Loucy (cell line): ENCODE results near the gene FEM1A.
"Not testable (repeated sequence)": the region's sequence is repeated elsewhere in the genome, so short reads cannot be mapped to it uniquely, and the experiment has no call there.

ENCODE experiments used
- H2AFZ ChIP-seq: fragments of 200-600 bp; sonication (generic); 2 replicates; pipeline ENCODE4 v1.6.0; 2016; ENCODE audit warnings: antibody characterized with exemption, mild to moderate bottlenecking, low read length, moderate library complexity
- H3F3A ChIP-seq: fragments of 200-600 bp; 2 replicates; pipeline ENCODE4 v1.6.0; 2016; ENCODE audit warnings: antibody characterized with exemption, low read depth, mild to moderate bottlenecking
- H3K27me3 ChIP-seq: fragments of 200-600 bp; sonication (generic); 2 replicates; pipeline ENCODE4 v1.6.1; 2014; ENCODE audit warnings: low read length, mild to moderate bottlenecking; ENCODE audit not compliant: insufficient read depth, poor library complexity, severe bottlenecking
- H3K36me3 ChIP-seq: fragments of 200-600 bp; sonication (generic); 2 replicates; pipeline ENCODE4 v1.6.1; 2016; ENCODE audit warnings: low read length; ENCODE audit not compliant: insufficient read depth
- H3K4me1 ChIP-seq: fragments of 200-600 bp; sonication (generic); 2 replicates; pipeline ENCODE4 v1.5.1; 2014; ENCODE audit warnings: low read length, mild to moderate bottlenecking; ENCODE audit not compliant: insufficient read depth, poor library complexity, severe bottlenecking
- H3K4me2 ChIP-seq: fragments of 200-600 bp; sonication (generic); 2 replicates; pipeline ENCODE4 v1.6.0; 2014; ENCODE audit warnings: antibody characterized with exemption, low read length, low read depth, mild to moderate bottlenecking; ENCODE audit not compliant: poor library complexity, severe bottlenecking
- H3K4me3 ChIP-seq: fragments of 200-600 bp; sonication (generic); 2 replicates; pipeline ENCODE4 v1.5.1; 2014; ENCODE audit warnings: low read length, mild to moderate bottlenecking, mixed read lengths; ENCODE audit not compliant: poor library complexity, severe bottlenecking
- H3K79me2 ChIP-seq: fragments of 200-600 bp; sonication (generic); 2 replicates; pipeline ENCODE4 v1.6.1; 2014; ENCODE audit warnings: low read length; ENCODE audit not compliant: insufficient read depth
- H3K9ac ChIP-seq: fragments of 200-600 bp; sonication (generic); 2 replicates; pipeline ENCODE4 v1.6.0; 2014; ENCODE audit warnings: mild to moderate bottlenecking, low read depth, low read length, moderate library complexity; ENCODE audit not compliant: poor library complexity, severe bottlenecking
- H3K9me2 ChIP-seq: fragments of 200-600 bp; sonication (generic); replicated peaks from 2 replicates; pipeline ENCODE4 v1.6.1; 2016; ENCODE audit warnings: low read depth, low read length, mixed read lengths
- H3K9me3 ChIP-seq: fragments of 200-600 bp; sonication (generic); 2 replicates; pipeline ENCODE4 v1.6.1; 2014; ENCODE audit warnings: mild to moderate bottlenecking, antibody characterized with exemption, low read length, low read depth; ENCODE audit not compliant: insufficient read depth
- H4K20me1 ChIP-seq: fragments of 200-600 bp; sonication (generic); 2 replicates; pipeline ENCODE4 v1.6.0; 2014; ENCODE audit warnings: antibody characterized with exemption, low read length, mild to moderate bottlenecking; ENCODE audit not compliant: insufficient read depth, poor library complexity, severe bottlenecking
- EZH2phosphoT487 ChIP-seq: fragments of 200-600 bp; IDR thresholded peaks from 2 replicates; pipeline ENCODE4 v1.6.1; 2018; ENCODE audit warnings: antibody characterized with exemption, mild to moderate bottlenecking, moderate library complexity, borderline replicate concordance
- TF ChIP-seq, protein P1 (sequence below): fragments of 200-600 bp; sonication (generic); conservative IDR thresholded peaks from 2 replicates; pipeline ENCODE4 v1.5.1; 2014; ENCODE audit warnings: mild to moderate bottlenecking, antibody characterized with exemption, low read length

The FEM1A gene

DNA sequence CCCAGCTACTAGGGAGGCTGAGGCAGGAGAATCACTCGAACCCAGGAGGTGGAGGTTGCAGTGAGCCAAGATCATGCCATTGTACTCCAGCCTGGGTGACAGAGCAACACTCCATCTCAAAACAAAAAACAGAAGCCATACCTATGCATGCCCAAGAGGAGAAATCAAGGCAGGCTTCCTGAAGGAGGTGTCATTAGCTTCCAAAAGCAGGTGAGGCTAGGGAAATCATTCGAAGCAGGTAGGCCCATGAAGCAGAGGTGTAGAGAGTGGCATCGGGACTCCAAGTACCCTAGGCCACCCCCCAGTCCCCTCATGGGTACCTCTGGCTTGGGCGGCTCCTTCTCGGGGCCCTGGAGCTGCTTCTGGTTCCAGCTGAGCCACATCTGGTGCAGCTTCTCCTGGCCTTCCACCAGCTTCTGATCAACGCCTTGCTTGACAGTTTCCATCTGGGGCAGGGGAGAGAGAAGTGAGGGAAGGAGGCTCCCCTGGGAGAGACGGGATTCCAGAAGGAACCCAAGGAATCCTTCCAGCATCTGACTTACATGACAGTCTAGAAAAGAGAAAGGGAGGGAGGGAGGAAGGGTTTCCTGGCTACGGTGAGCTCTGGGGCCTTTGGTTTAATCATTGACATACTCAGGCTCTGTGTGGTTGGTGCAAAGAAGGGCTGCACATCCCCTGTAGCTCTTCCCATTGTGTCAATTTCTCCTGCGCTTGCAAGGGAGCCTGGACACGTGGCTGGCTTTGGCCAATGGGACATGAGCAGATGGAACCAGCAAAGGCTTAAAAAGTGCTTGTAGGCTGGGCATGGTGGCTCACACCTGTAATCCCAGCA, 53.0 kb downstream of the FEM1A start:
- Histone ChIP-seq H3K4me3 (no peak overlapping the region), H3K9me2 (no peaks in the 10 kb centered on the region), H3K9me3 (no peaks in the 10 kb centered on the region), H3K9ac (no peak overlapping the region), H3K36me3 (peaks cover 48% of the 10 kb centered on the region; the same call in 1 of the 2 replicates), H3F3A (no peaks in the 10 kb centered on the region), H3K4me1 (no peaks in the 10 kb centered on the region), H3K27me3 (no peaks in the 10 kb centered on the region), H4K20me1 (no peaks in the 10 kb centered on the region), H3K4me2 (no peak overlapping the region), H2AFZ (no peak overlapping the region), H3K79me2 (no peaks in the 10 kb centered on the region)
- TF ChIP-seq EZH2phosphoT487 = no peak
- TF ChIP-seq, protein P1, sequence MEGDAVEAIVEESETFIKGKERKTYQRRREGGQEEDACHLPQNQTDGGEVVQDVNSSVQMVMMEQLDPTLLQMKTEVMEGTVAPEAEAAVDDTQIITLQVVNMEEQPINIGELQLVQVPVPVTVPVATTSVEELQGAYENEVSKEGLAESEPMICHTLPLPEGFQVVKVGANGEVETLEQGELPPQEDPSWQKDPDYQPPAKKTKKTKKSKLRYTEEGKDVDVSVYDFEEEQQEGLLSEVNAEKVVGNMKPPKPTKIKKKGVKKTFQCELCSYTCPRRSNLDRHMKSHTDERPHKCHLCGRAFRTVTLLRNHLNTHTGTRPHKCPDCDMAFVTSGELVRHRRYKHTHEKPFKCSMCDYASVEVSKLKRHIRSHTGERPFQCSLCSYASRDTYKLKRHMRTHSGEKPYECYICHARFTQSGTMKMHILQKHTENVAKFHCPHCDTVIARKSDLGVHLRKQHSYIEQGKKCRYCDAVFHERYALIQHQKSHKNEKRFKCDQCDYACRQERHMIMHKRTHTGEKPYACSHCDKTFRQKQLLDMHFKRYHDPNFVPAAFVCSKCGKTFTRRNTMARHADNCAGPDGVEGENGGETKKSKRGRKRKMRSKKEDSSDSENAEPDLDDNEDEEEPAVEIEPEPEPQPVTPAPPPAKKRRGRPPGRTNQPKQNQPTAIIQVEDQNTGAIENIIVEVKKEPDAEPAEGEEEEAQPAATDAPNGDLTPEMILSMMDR = no peak

DNA sequence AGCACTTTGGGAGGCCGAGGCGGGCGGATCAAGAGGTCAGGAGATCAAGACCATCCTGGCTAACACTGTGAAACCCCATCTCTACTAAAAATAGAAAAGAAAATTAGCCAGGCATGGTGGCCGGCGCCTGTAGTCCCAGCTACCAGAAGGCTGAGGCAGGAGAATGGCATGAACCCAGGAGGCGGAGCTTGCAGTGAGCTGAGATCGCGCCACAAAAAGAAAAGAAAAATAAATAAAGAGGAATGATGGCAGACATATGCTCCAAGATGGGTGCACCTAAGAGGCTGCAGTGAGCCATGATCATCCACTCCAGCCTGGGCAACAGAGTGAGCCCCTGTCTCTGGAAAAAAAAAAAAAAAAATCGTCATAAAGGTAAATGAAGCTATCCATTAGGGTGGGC, 54.4 kb downstream of the FEM1A start:
- not testable (repeated sequence) for H4K20me1 ChIP-seq

DNA sequence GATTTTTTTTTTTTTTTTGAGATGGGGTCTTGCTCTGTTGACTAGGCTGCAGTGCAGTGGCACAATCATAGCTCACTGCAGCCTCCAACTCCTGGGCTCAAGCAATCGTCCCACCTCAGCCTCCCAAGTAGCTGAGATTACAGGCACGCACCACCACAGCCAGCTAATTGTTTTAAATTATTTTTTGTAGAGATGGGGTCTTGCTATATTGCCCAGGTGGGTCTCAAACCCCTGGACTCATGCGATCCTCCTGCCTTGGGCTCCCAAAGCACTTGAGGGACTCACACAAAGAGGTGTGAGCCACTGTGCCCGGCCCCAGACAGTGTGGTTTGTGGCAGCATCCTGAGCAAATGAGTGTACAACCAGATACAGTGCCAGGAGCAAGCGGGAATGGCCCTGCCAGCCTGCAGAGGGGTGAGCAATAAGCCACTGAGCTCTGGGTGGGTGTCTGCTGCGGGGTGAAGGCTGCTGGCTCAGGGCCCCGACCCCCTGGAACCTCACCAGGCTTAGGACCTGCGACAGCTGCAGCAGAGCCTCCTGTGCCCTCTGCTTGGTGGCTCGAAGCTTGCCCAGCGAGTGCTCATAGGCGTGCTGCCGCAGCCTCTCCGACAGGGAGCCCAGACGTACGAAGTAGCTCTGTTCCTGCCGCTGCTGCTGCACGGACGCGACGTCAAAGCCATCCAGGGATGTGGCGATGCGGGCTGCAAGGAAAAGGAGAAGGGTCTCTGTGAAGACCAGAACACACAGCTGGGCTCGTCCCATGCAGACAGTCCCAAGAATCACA, 55.8 kb downstream of the FEM1A start:
- H4K20me1 ChIP-seq = peaks cover 3% of the 10 kb centered on the region
- no peak overlapping the region for H3K4me2 ChIP-seq
- no peak overlapping the region for H3K9ac ChIP-seq
- H3K36me3 ChIP-seq = peaks cover 34% of the 10 kb centered on the region; the same call in 1 of the 2 replicates
- H3K27me3 ChIP-seq = no peaks in the 10 kb centered on the region
- no peaks in the 10 kb centered on the region for H3K9me3 ChIP-seq
- no peak overlapping the region for H3K4me3 ChIP-seq
- no peaks in the 10 kb centered on the region for H3K79me2 ChIP-seq
- no peaks in the 10 kb centered on the region for H3K9me2 ChIP-seq
- no peaks in the 10 kb centered on the region for H3F3A ChIP-seq
- no peak overlapping the region for H2AFZ ChIP-seq
- no peak for TF ChIP-seq EZH2phosphoT487
- TF ChIP-seq, protein P1 = no peak
- no peaks in the 10 kb centered on the region for H3K4me1 ChIP-seq

More for the DNA sequence above, 54.4 kb downstream of the FEM1A start:
- H3K9ac ChIP-seq, H3K27me3 ChIP-seq, H3K9me2 ChIP-seq, H3F3A ChIP-seq, H2AFZ ChIP-seq, H3K4me1 ChIP-seq, H3K4me3 ChIP-seq, H3K79me2 ChIP-seq, H3K9me3 ChIP-seq, H3K4me2 ChIP-seq: not testable (repeated sequence)
- H3K36me3 ChIP-seq = peaks cover 40% of the 10 kb centered on the region; the same call in 1 of the 2 replicates
